Left forelimb (tissue), 1 donor: ENCODE measurements around the gene COL23A1.
A peak's percentile ranks its signal among the peaks of the same experiment; 100 is the strongest.

Experiments
- DNase-seq: peaks from one replicate; pipeline ENCODE4 v3.0.0-alpha.2; 2018; ENCODE audit warnings: low spot score

Gene COL23A1

DNA sequence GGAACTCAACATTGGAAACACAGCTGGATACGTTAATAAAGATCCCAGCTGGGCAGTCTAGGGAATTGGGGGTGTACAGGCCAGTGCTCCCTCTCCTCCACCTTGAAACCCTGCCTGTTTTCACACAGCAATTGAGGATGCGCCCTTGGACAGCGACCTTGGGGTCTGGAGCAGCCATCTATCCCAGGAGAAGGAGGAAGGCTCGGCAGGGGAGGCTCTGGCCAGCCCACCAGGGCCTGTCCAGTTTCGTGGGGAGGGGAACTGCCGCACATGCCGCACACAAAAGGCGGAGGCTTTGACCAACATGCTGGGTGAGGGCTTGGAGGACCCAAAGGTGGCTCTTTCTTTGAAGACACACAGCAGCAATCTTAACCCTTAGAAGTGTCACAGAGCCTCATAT, 1.4 kb downstream of the COL23A1 start:
- DNase-seq: no peak

DNA sequence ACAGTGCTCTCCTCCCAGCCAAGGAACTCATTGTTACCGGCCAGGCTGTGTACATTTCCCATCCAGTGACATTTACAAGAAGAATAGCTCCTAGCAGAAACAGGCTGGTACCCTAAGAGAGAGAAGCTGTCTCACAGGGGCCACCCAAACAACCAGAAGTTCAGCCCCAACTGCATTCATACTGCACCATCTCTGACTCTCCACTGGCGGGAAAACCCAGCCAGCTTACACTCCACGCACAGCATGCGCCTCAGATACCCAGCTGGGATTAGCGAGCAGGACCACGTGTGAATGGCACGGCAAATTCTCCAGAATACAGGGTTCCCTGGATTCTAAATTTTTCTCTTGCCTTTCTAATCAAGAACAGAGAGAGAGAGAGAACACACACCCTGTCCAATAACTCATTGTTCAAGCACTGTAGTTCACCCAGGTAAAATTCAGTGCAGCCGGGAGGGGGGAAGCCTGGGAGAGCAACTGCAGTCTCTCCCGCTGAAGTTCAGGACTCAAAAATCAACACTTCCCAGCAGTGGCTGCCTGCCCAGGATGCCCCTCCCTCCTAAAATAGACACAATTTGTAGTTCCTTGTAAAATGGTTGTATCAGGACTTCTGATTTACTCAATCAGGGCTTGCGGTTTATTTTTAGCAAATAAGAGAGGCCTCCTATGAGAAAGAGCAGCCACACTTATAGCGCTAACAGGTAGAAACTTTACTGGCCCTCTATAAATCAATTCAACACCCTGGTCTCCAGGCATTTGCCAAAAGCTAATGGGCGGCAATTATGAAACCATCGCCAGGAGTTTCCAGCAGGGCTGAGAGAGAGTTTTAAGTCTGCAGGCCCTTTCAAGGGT, 2.2 kb downstream of the COL23A1 start:
- peak; percentile 67 for DNase-seq

DNA sequence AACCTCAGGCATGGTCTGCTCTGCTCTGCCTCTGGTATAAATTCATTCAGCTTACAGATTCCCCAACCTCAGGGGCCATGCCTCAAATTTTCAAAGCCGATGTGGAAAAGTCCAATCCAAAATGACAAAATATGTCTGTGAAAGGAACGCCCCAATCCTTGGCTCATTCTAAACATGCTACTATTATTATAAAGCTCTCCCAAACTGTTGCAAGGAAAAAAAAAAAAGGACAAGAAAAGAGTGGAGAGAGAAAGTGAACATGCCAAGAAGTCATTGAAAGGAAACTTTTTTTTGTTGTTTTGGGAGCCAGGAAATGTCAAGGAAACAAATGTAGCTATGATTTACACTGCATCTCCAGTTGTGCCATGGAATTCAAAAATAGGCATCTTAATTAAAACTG, 3.8 kb downstream of the COL23A1 start:
- DNase-seq: no peak

DNA sequence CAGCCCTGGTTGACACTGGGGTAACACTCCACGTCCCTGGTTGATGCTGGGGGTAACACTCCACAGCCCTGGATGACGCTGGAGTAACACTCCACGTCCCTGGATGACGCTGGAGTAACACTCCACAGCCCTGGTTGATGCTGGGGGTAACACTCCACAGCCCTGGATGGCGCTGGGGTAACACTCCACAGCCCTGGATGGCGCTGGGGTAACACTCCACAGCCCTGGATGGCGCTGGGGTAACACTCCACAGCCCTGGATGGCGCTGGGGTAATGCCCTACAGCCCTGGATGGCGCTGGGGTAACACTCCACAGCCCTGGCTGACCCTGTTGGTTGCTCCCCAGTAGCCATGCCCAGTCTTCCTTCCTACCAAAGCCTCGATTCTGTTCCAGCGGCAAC, 4.8 kb downstream of the COL23A1 start:
- DNase-seq: peak; percentile 86

DNA sequence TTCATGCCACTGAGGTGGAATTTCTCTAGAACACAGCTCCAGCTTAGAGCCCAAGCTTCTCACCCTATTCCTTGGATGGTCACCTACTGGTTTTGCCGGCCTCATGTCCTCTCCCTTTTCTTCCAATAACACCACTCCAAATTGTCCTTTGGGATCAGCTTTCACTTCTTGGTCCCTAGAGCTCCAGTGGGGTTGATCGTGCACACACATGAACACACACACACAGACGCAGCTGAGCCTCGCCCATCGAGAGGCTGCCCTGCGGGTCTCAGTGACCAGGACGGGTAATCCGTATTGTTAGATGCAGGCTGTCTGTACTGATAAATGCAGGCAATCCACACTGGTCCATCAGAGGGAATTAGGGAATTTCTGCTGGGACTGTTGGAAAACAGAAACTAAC, 6.9 kb downstream of the COL23A1 start:
- no peak for DNase-seq

DNA sequence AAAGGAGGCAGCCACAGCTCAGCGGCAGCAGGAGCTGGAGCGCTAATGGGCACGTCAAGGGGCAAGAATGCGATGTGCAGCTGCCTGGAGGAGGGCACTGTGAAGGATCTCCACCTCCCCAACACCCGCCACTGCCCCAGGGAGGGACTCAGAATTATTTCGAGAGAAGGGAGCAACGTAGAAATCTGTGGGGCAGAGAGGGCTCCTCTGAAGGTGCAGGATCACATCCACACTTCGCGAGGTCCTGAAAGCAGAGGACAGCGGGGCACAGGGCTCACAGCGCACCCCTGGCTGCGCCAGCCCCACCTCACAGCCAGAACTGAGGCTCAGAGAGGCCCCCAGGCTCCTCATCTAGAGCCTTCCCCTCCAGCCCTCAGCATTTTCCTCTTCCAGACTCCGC, 7.9 kb downstream of the COL23A1 start:
- DNase-seq: no peak

DNA sequence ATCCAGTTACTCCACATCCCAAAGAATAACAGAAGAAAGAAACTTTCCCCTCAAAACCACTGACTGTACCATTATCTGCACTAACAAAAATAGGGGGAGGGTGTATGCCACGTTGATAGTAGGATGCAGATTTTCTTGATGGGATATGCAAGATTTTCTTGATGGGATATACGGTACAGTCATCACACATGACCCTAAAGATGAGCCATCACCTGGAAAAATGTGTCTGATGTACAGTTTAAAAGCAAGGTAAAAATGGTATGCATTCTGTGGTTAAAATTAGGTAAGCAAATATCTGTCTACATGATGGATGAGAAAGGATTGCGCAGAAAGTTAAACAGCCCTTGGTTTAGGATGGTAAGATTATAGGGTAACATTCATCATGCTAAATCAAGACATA, 8.6 kb downstream of the COL23A1 start:
- DNase-seq: no peak

DNA sequence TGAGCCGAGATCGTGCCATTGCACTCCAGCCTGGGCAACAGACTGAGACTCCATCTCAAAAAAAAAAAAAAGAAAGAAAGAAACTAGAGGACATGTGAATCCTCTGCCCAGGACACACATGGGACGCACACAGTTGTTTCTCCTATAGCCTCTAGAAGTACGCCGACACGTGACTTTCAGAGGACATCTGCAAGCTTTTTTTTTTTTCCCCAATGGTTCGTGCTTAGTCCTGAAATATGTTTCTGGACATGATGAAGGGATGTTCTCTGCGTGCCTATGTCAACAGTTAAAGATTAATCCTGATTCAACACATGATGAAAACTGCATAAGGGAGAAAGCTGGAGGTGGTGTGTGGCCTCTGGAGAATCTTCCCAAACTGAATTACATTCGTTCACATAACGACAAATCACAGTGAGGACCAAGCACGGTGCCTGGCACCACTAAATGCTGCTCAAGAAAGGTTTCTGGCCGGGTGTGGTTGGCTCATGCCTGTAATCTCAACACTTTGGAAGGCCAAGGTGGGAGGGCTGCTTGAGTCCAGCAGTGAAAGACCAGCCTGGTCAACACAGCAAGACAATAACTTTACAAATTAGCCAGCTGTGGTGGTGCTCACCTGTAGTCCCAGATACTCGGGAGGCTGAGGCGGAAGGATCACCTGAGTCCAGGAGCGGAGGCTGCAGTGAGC, 9.8 kb downstream of the COL23A1 start:
- no peak for DNase-seq

DNA sequence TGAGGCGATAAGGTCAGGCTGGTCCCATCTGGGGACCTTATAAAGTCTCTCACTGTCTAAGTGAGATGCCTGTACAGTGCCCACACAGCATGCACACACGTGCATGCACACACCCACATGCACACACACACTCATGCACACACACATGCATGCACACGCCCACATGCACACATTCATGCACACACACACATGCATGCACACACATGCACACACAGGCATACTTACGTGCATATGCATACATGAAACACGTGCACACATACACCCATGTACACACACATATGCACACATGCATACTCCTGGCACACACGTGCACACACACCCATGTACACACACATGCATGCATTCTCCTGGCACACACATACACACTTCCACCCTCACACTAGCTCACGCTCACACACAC, 12.2 kb downstream of the COL23A1 start:
- no peak for DNase-seq

DNA sequence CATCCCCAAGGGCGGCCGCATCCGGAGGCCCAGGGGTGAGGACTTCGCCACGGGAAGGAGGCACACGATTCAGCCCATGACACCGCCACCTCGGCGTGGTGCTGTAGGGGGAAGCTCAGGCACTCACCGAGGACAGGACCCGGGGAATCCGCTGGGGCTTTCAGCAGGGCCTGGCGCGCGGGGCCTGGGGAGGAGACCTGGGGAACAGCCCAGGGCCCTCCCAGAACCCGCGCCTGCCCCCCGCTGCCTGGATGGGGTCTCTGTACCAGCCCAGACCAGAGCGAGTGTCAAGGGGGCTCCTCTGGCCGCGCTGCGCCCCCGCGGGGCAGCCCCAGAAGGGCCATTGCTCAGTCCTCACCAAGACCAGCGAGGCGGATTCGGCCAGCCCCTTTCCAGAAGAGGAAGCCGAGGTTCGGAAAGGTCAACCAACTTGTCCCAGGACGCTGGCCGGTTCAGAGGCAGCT, 12.8 kb downstream of the COL23A1 start:
- DNase-seq: peak; percentile 64

DNA sequence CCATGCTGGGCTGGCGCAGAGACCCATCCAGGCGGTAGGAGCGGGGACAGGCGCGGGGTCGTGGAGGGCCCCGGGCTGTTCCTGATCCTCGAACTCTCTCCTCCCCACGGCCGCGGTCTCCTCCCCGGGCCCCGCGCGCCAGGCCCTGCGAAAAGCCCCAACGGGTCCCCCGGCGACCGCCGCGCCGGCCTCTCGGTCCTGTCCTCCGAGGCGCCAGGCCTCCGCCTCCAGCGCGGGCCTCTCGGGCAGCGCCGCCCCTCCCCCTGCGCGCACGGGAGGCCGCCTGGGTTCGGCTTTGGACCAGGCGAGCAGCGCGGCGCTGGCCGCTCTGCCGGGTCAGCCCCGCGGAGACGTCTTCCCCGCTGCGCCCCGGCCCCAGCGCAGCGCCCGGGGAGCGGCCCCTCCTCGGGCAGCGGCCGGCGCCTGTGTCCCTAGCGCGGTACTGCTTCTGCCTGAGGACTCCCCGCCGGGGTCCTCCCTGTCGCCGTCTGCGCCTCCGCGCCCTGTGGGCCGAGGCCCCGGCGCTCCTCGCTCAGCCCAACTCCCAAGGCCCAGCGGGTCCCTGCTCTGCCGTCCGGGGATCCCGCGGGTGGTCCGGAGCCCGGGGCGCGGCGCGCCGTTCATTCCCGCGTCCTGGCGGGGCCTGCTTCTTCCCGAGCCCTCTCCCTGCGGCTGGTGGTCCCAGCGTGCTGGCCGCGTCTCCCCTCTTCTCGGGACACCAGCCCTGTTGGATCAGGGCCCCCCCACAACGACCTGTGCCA, 13.4 kb downstream of the COL23A1 start:
- DNase-seq: peak; percentile 67

DNA sequence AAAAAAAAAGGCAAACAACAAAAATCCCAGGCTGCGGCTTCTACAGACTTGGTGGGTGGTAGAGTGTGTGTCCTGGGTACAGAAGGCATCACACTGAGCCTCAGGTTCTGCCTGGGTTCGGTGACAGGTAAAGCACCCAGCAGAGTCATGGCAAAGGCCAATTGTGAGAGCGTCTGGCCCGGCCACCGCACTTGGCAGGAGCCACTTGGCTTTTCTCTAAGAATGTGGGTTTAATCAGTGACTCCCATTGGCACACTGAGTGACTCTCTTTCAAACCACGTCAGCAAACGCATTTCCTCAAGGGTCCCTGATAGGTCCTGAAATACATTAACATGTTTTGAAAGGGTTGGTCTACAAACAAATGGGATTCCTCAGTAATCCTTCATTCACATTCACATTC, 17.0 kb downstream of the COL23A1 start:
- no peak for DNase-seq

DNA sequence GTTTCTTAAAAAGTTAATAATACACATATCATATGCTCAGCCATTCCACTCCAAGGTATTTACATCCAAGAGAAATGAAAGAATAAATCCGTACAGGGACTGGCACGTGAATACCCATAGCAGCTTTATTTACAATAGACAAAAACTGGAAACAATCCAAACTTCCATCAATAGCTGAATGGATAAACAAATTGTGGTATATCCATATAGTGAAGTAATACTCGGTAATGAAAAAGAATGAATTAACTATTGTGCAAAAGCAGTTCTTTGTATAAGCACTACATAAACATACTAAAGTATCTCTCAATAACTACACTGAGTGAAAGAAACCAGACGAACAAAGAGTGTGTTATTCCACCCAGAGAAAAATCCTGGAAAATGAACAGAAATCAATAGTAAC, 17.6 kb downstream of the COL23A1 start:
- no peak for DNase-seq

DNA sequence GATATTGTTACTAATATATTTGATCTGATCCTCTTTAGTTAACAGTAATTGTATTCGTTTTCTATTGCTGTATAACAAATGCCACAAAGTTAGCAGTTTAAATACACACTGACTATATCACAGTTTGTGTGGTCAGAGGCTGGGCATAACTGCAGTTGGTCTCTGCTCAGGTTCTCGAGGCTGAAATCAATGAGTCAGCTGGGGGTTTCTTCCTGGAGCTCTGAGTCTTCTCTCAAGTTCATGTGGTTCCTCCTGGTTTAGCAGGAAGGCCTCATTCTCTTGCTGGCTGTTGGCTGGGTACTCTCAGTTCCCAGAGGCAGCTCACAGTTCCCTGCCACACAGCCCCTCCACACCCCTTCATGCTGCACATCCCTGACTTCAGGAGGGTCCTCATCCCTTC, 20.7 kb downstream of the COL23A1 start:
- no peak for DNase-seq

DNA sequence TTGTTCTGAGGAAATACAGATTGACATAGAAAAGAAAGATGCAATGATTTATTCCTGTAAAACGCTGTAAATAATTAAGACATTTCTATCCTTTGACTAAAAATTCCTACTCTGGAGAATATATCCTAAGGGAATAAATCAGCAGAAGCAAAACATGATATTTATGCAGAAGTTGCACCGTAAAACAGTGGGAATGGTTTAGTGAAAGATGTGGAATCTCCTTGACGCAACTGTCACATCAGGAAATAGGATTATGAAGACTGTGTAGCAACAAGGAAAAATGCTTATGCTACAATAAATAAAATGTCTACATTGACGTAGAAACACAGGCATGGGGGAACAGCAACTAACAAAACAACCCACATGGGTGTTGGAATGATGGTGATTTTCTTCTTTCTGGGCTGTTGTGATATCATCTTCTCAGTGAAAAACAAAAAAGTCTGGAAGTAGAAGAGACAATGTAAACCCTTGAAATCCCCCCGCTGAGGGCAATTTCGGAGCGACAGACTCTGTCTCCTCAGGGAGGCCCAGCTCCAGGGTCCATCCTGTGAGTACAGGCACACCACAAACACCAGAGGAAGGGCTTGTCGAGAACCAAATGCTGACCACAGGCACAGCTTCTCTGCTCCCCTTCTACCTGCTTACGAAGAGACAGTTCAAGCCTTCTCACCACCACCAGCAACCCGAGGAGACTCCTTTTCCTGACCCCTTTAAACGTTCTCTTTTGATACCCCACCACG, 25.2 kb downstream of the COL23A1 start:
- DNase-seq: no peak

DNA sequence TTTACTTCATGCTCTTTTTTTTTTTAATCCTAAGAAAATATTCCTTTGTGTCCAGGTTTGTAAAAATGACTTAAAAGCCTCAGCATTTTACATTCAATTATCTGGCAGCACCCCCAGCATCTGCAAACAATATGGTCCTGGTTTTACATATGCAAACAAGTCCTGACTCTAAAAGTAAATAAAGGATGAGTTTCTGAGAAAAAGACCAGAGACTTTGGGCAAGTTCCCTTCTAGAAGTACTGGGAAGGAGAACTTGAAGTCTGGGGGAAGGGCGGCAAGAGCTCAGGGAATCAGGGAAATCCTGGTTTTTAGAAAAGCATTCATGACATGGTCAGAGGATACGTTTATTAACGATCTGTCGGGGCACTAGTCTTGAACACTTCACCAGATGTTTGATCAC, 25.8 kb downstream of the COL23A1 start:
- DNase-seq: no peak

DNA sequence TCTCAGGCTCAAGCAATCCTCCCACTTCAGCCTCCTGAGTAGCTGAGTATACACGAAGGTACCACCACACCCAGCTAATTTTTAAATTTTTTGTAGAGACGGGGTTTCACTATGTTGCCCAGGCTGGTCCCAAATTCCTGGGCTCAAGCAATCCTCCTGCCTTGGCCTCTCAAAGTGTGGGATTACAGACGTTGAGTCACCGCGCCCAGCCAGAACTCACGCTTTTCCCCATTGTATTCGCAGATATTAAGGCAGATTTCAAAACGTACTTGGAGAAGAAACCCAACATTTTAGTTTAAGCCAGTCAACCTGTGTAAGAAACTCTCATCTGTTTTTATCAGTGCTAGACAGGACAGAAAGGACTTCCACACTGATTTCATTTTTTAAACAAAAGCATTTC, 26.6 kb downstream of the COL23A1 start:
- no peak for DNase-seq

DNA sequence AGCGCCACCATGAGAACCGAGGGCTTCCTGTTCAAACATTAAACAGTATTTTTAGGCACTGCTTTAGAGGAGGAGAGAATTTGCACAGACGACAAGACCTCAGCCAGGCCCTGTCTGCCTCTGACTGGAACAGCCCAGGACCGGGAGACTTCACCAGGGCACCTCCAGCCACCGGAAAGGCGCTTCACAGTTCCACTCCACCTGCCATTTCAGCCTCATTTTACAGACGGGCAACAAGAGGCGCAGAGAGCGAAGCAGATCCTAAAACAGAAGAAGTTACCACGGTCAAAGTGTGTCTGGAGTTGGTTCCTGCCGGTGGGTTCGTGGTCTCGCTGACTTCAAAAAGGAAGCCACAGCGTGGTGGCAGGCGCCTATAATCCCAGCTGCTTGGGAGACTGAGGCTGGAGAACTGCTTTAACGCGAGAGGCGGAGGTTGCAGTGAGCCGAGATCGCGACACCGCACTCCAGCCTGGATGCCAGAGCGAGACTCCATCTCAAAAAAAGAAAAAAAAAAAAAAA, 28.4 kb downstream of the COL23A1 start:
- no peak for DNase-seq

DNA sequence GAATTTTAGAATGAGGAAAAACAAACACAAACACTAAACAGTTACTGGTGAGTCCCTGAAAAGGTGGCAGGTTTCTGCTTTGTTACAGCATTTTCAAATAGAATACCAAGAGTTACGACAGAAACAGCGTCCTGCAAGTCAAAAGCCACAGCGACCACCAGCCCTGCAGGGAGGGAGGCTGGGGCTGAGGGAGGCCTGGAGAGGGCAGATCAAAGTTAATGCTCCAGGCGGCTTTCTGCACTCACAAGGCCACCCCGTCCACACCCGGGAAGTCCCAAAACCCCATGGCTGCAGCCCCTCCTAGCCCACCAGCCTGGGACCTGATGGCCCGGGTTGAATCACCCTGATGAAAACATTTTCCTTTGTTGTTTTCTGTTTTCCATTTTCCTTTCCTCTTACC, 29.3 kb downstream of the COL23A1 start:
- no peak for DNase-seq

DNA sequence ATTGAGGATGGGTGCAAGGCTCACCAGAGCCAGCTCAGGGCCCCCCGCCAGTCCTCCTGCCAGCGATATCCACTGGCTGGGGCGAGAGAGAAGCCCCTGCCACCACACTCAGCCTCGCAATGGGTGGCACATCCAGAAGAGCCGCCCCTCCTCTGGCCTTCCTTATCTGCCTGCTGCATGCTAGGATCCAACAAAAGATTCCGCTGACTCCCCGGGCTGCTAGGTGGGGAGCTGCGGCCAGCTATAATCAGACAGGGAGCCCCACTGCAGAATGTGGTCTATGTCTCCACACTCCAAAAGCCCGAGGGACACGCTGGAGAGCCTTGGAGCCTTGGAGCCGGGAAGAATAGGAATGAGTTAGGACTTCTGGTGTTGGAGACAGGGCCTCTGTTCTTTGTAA, 32.8 kb downstream of the COL23A1 start:
- DNase-seq: no peak

DNA sequence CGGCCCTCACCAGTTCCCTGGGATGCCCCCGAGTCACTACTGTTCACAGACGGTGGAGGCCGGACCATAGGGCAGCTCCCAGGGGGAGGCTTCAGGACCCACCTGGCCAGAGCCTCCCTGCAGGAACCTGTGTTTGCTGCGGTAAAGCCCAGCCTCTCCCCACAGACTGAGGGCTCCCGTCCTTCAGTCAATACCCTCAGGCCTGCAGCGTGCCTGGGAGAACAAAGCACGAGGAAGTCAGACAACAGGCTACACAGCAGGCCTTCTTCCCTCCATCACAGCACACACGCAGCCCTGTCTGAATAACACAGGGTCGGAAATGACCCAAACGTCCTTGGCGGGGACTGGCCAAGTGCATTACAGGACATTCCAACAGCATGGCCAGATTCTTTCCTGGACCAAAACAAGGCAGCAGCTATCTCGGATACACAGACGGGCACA, 34.4 kb downstream of the COL23A1 start:
- no peak for DNase-seq

DNA sequence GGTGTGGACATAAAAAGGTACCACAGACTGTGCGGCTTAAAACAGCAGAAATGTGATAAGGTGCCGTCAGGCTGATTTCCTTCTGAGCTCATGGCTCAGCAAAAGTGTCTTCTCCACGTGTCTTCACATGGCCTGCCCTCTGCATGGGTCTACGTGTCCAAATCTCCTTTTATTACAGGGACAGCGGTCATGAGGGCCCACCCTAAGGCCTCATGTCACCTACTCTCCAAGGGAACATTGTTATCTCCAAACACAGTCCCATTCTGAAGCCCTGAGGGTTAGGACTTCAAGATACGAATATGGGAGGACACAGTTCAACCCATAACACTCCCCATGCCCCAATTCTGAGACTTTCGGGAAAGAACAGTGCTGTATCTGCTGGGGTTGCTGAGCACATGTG, 35.2 kb downstream of the COL23A1 start:
- no peak for DNase-seq
